Spinal cord (tissue), 10 donors: ENCODE data around the gene UPK3A. TPM values are rescaled to one million over a fixed set of nuclear protein-coding genes. Genes with fewer than 3 reads are reported as not detected.
"Not testable (repeated sequence)": the region's sequence is repeated elsewhere in the genome, so short reads cannot be mapped to it uniquely, and the experiment has no call there.

ENCODE experiments used
- DNase-seq, 6 donors: peaks; one replicate each; pipeline versions ENCODE4 v3.0.0 to v3.0.0-alpha.2; 2013 to 2015; ENCODE audit warnings: low spot score in 6 of 6, low read depth in 4 of 6
- H3K27ac ChIP-seq: one replicate; pipeline ENCODE4 v1.5.1; 2013; ENCODE audit warnings: low read depth, low read length, control low read depth
- H3K27me3 ChIP-seq: one replicate; pipeline ENCODE4 v1.6.1; 2013; ENCODE audit warnings: low read length; ENCODE audit not compliant: control insufficient read depth, insufficient read depth
- H3K36me3 ChIP-seq: one replicate; pipeline ENCODE4 v1.6.1; 2013; ENCODE audit warnings: low read length; ENCODE audit not compliant: control insufficient read depth, insufficient read depth
- H3K4me1 ChIP-seq: one replicate; pipeline ENCODE4 v1.6.1; 2013; ENCODE audit warnings: low read length; ENCODE audit not compliant: control insufficient read depth, insufficient read depth
- H3K4me3 ChIP-seq: one replicate; pipeline ENCODE4 v1.5.1; 2013; ENCODE audit warnings: low read depth, low read length, control low read depth
- H3K9me3 ChIP-seq: one replicate; pipeline ENCODE4 v1.6.1; 2013; ENCODE audit warnings: low read length; ENCODE audit not compliant: control insufficient read depth, insufficient read depth
- WGBS: methylation state at CpG from one replicate; pipeline ENCODE4 v1.1.5; 2013; ENCODE audit warnings: missing lambda C conversion rate; ENCODE audit not compliant: insufficient coverage; 5-methylcytosine and 5-hydroxymethylcytosine counted together
- polyA plus RNA-seq, 2 donors: library from polyadenylated mRNA; unstranded; fragments of 120-200 nt; gene quantifications; one replicate each; pipeline ENCODE4 v1.2.1, GENCODE V29; 2013; ENCODE audit not compliant: insufficient read length in 2 of 2
- total RNA-seq, 2 donors: library from RNA; depleted of rRNA in 1 of 2; stranded (reverse); fragments of 120-200 nt in 1 of 2; fragments of >200 nt in 1 of 2; gene quantifications; one replicate each; pipeline versions ENCODE4 v1.2.3 to v1.2.4, GENCODE V29; 2013 to 2014
- donor health status: healthy.

The UPK3A gene
- total and polyA plus RNA-seq, 4 donors = 0.28 to 0.42 TPM; not detected in 2

DNA sequence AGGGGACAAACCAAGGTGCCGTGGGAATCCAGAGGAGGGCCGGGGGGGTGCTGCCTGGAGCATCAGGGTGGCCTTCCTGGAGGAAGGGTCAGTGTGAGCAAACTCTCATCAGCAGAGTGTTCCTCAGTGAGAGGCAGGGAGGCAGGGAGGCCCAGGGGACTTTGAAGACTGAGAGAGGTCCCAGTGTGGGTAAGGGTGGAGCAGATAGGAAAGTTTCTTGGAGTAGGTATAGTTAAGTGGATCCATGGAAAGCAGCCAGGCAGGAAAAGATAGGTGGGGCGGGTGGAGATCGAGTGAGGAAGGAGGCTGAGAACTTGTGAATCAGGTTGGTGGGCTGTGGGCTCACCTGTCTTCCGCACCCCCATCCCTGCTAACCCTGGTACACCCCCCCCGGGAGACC, 9.3 kb downstream of the UPK3A start:
- Histone ChIP-seq H3K36me3 (no peaks in the 10 kb centered on the region), H3K4me1 (no peaks in the 10 kb centered on the region), H3K4me3 (no peak overlapping the region), H3K27me3 (no peaks in the 10 kb centered on the region), H3K9me3 (no peaks in the 10 kb centered on the region), H3K27ac (no peak overlapping the region)
- WGBS = 82% methylated on average over 6 of the region's 6 CpGs
- no peak for DNase-seq

- WGBS = 96% methylated on average over 6 of the region's 6 CpGs
- DNase-seq, H3K4me3 ChIP-seq, H3K4me1 ChIP-seq, H3K9me3 ChIP-seq, H3K27ac ChIP-seq, H3K36me3 ChIP-seq, H3K27me3 ChIP-seq: not testable (repeated sequence)
Measured at GRCh38 chr22:45295004-45295403, 10.3 kb downstream of the UPK3A start.

DNA sequence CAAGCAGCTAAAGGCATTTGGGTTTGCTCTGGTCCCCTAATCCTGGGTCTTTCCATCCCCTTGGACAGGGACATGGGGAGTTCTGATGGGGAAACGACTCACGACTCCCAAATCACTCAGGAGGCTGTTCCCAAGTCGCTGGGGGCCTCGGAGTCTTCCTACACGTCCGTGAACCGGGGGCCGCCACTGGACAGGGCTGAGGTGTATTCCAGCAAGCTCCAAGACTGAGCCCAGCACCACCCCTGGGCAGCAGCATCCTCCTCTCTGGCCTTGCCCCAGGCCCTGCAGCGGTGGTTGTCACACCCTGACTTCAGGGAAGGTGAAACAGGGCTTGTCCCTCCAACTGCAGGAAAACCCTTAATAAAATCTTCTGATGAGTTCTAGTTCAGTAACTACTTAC, 10.7 kb downstream of the UPK3A start:
- Histone ChIP-seq H3K4me1 (no peaks in the 10 kb centered on the region), H3K9me3 (no peaks in the 10 kb centered on the region), H3K36me3 (no peaks in the 10 kb centered on the region), H3K27me3 (no peaks in the 10 kb centered on the region), H3K4me3 (no peak overlapping the region), H3K27ac (no peak overlapping the region)
- 84% methylated on average over 8 of the region's 9 CpGs for WGBS
- no peak for DNase-seq

DNA sequence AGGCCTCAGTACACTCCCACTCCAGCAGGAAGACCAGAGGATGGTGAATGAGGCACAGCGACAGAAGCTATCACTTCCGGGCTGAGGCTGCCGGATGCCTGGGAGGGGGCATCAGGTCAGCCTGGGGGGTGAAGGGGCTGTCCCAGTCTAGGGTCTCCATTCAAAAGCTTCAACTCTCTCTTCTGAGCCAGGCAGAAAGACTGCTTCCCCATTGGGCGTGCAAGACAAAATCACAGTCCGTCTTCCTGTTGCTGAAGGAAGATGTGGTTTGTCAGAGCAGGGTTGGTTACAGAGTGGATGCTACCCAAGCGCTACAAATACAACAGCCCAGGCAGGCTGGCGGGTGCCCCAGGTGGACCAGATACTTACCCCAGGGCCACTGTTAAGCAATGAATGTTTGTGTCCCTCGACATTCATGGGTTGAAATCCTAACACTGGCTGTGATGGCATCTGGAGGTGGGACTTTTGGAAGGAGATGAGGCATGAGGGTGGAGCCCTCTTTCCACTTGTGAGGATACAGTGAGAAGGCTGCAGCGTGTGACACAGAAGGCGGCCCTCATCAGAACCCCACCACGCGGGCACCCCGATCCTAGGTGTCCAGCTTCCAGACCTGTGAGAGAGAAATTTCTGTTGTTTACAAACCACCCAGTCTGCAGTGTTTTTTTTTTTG, 12.0 kb downstream of the UPK3A start:
- H3K4me3 ChIP-seq = no peak overlapping the region
- WGBS = 79% methylated on average over 5 of the region's 13 CpGs
- H3K36me3 ChIP-seq = no peaks in the 10 kb centered on the region
- H3K27me3 ChIP-seq = no peaks in the 10 kb centered on the region
- no peaks in the 10 kb centered on the region for H3K4me1 ChIP-seq
- H3K27ac ChIP-seq = no peak overlapping the region
- DNase-seq = no peak
- no peaks in the 10 kb centered on the region for H3K9me3 ChIP-seq

DNA sequence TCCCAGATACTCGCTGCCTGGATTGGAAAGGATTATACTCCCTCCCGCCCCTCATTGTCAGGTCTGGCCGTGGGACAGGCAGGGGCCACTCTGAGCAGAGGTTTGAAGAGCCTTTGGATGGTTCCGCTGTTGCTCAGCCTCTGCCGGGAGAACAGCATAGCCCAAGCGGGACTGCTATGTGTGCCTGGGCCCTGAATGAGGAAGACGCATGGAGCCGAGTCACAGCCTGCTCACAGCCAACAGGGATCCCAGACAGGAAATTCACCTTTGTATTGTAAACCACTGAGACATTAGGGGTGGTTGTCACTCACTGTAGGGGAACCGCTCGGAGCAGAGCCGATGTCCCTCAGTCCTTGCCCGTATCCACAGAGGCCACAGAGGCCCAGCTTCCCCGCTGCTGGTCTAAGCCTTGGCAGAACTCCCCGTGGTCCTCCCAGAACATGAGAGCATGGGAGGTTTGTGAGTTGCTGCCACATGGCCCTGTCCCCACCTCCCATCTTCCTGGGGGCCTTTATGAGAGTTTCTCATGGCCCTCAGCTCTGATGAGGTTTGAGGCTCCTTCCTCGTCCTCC, 14.3 kb downstream of the UPK3A start:
- no peak for DNase-seq
- Histone ChIP-seq H3K27me3 (no peaks in the 10 kb centered on the region), H3K27ac (no peak overlapping the region), H3K4me3 (no peak overlapping the region), H3K4me1 (no peaks in the 10 kb centered on the region), H3K9me3 (no peaks in the 10 kb centered on the region), H3K36me3 (no peaks in the 10 kb centered on the region)
- WGBS = 70% methylated on average over 14 of the region's 15 CpGs

GRCh38 chr22:45302751-45303150, 18.0 kb downstream of the UPK3A start:
- no peaks in the 10 kb centered on the region for H3K4me1 ChIP-seq
- DNase-seq = no peak
- H3K4me3 ChIP-seq = no peak overlapping the region
- WGBS = 83% methylated on average over 1 of the region's 8 CpGs
- no peaks in the 10 kb centered on the region for H3K27me3 ChIP-seq
- H3K27ac ChIP-seq = no peak overlapping the region
- H3K9me3 ChIP-seq = no peaks in the 10 kb centered on the region
- H3K36me3 ChIP-seq = no peaks in the 10 kb centered on the region

DNA sequence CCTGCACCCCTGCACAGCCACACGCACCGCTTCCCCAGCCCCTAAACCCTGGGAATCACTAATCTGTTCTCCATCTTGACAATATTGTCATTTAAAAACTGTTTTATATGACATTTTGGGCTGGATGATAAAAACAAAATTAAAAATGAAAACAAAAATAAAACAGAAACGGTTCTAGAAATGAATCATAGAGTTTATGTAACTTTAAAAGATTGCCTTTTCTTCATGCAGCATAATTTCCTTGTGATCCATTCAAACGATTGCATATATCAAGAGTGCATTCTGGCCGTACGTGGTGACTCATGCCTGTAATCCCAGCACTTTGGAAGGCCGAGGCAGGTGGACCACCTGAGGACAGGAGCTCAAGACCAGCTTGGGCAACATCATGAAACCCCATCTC, 18.4 kb downstream of the UPK3A start:
- 88% methylated on average over 4 of the region's 7 CpGs for WGBS
- no peaks in the 10 kb centered on the region for H3K27me3 ChIP-seq
- H3K36me3 ChIP-seq = no peaks in the 10 kb centered on the region
- H3K4me1 ChIP-seq = no peaks in the 10 kb centered on the region
- no peak overlapping the region for H3K27ac ChIP-seq
- DNase-seq = no peak
- H3K9me3 ChIP-seq = no peaks in the 10 kb centered on the region
- H3K4me3 ChIP-seq = no peak overlapping the region

DNA sequence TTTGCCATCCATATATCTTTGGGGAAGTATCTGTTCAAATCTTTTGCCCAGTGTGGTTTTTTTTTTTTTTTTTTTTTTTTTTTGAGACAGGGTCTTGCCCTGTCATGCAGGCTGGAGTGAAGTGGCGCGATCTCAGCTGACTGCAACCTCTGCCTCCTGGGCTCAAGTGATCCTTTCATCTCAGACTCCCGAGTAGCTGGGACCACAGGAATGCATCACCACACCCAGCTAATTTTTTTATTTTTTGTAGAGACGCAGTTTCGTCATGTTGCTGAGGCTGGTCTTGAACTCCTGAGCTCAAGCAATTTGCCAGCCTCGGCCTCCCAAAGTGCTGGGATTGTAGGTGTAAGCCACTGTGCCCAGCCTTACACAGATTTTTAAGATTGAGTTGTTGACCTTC, 20.2 kb downstream of the UPK3A start:
- Histone ChIP-seq H3K4me1 (peaks cover 11% of the 10 kb centered on the region), H3K36me3 (no peaks in the 10 kb centered on the region), H3K27me3 (no peaks in the 10 kb centered on the region), H3K9me3 (no peaks in the 10 kb centered on the region), H3K4me3 (no peak overlapping the region), H3K27ac (no peak overlapping the region)
- 88% methylated on average over 2 of the region's 6 CpGs for WGBS
- DNase-seq = no peak

GRCh38 chr22:45305456-45306075, 20.8 kb downstream of the UPK3A start:
- H3K27ac ChIP-seq = no peak overlapping the region
- no CpG with 5 or more reads among the region's 6 CpGs for WGBS

DNA sequence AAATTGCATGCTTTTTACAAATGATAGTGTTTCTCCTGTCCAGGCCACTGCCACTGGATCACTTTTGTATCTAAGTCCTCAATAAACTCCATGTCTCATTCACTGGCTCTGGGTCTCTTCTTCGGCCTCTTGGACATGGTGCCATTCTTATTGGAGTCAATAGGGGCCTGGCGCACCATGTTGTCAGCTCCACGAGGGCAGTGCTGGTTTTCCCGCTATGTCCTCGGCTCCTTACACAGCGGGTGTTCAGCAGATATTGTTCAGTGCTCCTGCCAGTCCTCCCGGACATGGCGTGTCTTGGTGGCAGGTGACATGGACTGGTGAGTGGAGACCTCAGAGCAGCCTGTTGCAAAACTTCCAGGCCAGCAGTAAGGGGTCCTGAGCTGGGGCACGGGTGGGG, 21.4 kb downstream of the UPK3A start:
- no peak overlapping the region for H3K27ac ChIP-seq
- H3K27me3 ChIP-seq = no peaks in the 10 kb centered on the region
- peaks cover 21% of the 10 kb centered on the region for H3K4me1 ChIP-seq
- H3K4me3 ChIP-seq = no peak overlapping the region
- H3K9me3 ChIP-seq = no peaks in the 10 kb centered on the region
- 84% methylated on average over 8 of the region's 9 CpGs for WGBS
- no peak for DNase-seq
- H3K36me3 ChIP-seq = no peaks in the 10 kb centered on the region

More at GRCh38 chr22:45305456-45306075, 20.8 kb downstream of the UPK3A start:
- no peaks in the 10 kb centered on the region for H3K36me3 ChIP-seq
- no peaks in the 10 kb centered on the region for H3K9me3 ChIP-seq
- no peak overlapping the region for H3K4me3 ChIP-seq
- H3K4me1 ChIP-seq = peaks cover 15% of the 10 kb centered on the region
- H3K27me3 ChIP-seq = no peaks in the 10 kb centered on the region
- DNase-seq = no peak
